Fibroblast of skin of back (primary cell): Measurements from ENCODE around the gene CTNNAL1.
"Not testable (repeated sequence)": the region's sequence is repeated elsewhere in the genome, so short reads cannot be mapped to it uniquely, and the experiment has no call there.

ENCODE experiments used
- DNase-seq: peaks from one replicate; pipeline ENCODE4 v3.0.0-alpha.2; 2013

The CTNNAL1 gene

GRCh38 chr9:108980893-108981292, 32.4 kb downstream of the CTNNAL1 start:
- DNase-seq = no peak

- DNase-seq = no peak
These were observed 35.1 kb downstream of the CTNNAL1 start for GRCh38 chr9:108978205-108978604.

GRCh38 chr9:108973895-108974294, 39.4 kb downstream of the CTNNAL1 start:
- no peak for DNase-seq

GRCh38 chr9:108972626-108973209, 40.6 kb downstream of the CTNNAL1 start:
- no peak for DNase-seq

GRCh38 chr9:108972186-108972585, 41.1 kb downstream of the CTNNAL1 start:
- DNase-seq = no peak

GRCh38 chr9:108971392-108971791, 41.9 kb downstream of the CTNNAL1 start:
- not testable (repeated sequence) for DNase-seq

GRCh38 chr9:108967916-108968315, 45.4 kb downstream of the CTNNAL1 start:
- DNase-seq = no peak

- DNase-seq = peak; percentile 31
These were observed 49.7 kb downstream of the CTNNAL1 start for GRCh38 chr9:108963459-108964143.

GRCh38 chr9:108961151-108961550, 52.1 kb downstream of the CTNNAL1 start:
- no peak for DNase-seq

GRCh38 chr9:108960331-108960730, 53.0 kb downstream of the CTNNAL1 start:
- no peak for DNase-seq

GRCh38 chr9:108956631-108957026, 56.7 kb downstream of the CTNNAL1 start:
- no peak for DNase-seq

- no peak for DNase-seq
These were observed 57.2 kb downstream of the CTNNAL1 start for GRCh38 chr9:108956022-108956630.

- DNase-seq = peak; percentile 56
These were observed 59.2 kb downstream of the CTNNAL1 start for GRCh38 chr9:108953983-108954574.

- no peak for DNase-seq
These were observed 61.7 kb downstream of the CTNNAL1 start for GRCh38 chr9:108951578-108951977.

GRCh38 chr9:108950168-108950567, 63.1 kb downstream of the CTNNAL1 start:
- no peak for DNase-seq

- DNase-seq = no peak
These were observed 73.3 kb downstream of the CTNNAL1 start for GRCh38 chr9:108939975-108940374.

GRCh38 chr9:108937561-108938305, 75.6 kb downstream of the CTNNAL1 start:
- DNase-seq = no peak

GRCh38 chr9:108934323-108934893, 78.9 kb downstream of the CTNNAL1 start, which contains the start of gene ABITRAM:
Gene ABITRAM (plus strand): TSS chr9:108934400. CDS start chr9:108934487, 87 bp downstream.
- peak; percentile 82 for DNase-seq

GRCh38 chr9:108933718-108934322, 79.5 kb downstream of the CTNNAL1 start, which contains the start of gene ELP1:
Gene ELP1 (minus strand): TSS chr9:108934124. CDS start chr9:108931146, 2,978 bp downstream.
- peak; percentile 96 for DNase-seq

GRCh38 chr9:108933231-108933717, 80.0 kb downstream of the CTNNAL1 start:
- DNase-seq = peak; percentile 8

GRCh38 chr9:108928386-108928785, 84.9 kb downstream of the CTNNAL1 start:
- DNase-seq = no peak

- DNase-seq = no peak
These were observed 88.8 kb downstream of the CTNNAL1 start for GRCh38 chr9:108924466-108924865.
